Measurements from ENCODE around the gene CCDC47. TPM values are rescaled to one million over a fixed set of nuclear protein-coding genes. Genes with fewer than 3 reads are reported as not detected.
A peak's percentile ranks its signal among the peaks of the same experiment; 100 is the strongest.

CCDC47 gene
- total RNA-seq, 1 donor = 77.1 TPM

GRCh38 chr17:63785556-63785955, 12.2 kb upstream of the CCDC47 start:
- Histone ChIP-seq H3K27ac (ENCODE audit: low read depth, low read length) (peak overlapping the region; percentile 25), H3K79me2 (ENCODE audit: insufficient read depth, low read length) (peaks cover 97% of the 10 kb centered on the region), H3K4me3 (ENCODE audit: insufficient read depth, low read length) (no peak overlapping the region), H3K4me1 (ENCODE audit: insufficient read depth, low read length) (peaks cover 14% of the 10 kb centered on the region), H4K20me1 (ENCODE audit: insufficient read depth, low read length) (peaks cover 59% of the 10 kb centered on the region), H3K27me3 (ENCODE audit: insufficient read depth, low read length) (no peaks in the 10 kb centered on the region), H2AFZ (ENCODE audit: low read length) (no peak overlapping the region), H3K36me3 (ENCODE audit: insufficient read depth, low read length) (peaks cover 36% of the 10 kb centered on the region), H3K9me3 (ENCODE audit: low read depth, low read length) (no peaks in the 10 kb centered on the region), H3K4me2 (ENCODE audit: insufficient read depth, low read length) (no peak overlapping the region)
- peak; percentile 74 for DNase-seq (ENCODE audit: insufficient read length, low spot score, missing footprints)
- no peak for TF ChIP-seq CTCF (IDR thresholded peaks at IDR 0.05; ENCODE audit: extremely low read depth, low read depth, low read length)

- no peak overlapping the region for H2AFZ ChIP-seq (ENCODE audit: low read length)
- H3K79me2 ChIP-seq (ENCODE audit: insufficient read depth, low read length) = peaks cover 96% of the 10 kb centered on the region
- peaks cover 70% of the 10 kb centered on the region for H4K20me1 ChIP-seq (ENCODE audit: insufficient read depth, low read length)
- no peak overlapping the region for H3K4me2 ChIP-seq (ENCODE audit: insufficient read depth, low read length)
- no peaks in the 10 kb centered on the region for H3K9me3 ChIP-seq (ENCODE audit: low read depth, low read length)
- no peak for DNase-seq (ENCODE audit: insufficient read length, low spot score, missing footprints)
- peaks cover 28% of the 10 kb centered on the region for H3K36me3 ChIP-seq (ENCODE audit: insufficient read depth, low read length)
- peaks cover 18% of the 10 kb centered on the region for H3K4me1 ChIP-seq (ENCODE audit: insufficient read depth, low read length)
- peak overlapping the region; percentile 11 for H3K27ac ChIP-seq (ENCODE audit: low read depth, low read length)
- no peak overlapping the region for H3K4me3 ChIP-seq (ENCODE audit: insufficient read depth, low read length)
- TF ChIP-seq CTCF (IDR thresholded peaks at IDR 0.05; ENCODE audit: extremely low read depth, low read depth, low read length) = no peak
- H3K27me3 ChIP-seq (ENCODE audit: insufficient read depth, low read length) = no peaks in the 10 kb centered on the region
Observed at GRCh38 chr17:63783522-63783921, 10.1 kb upstream of the CCDC47 start.

GRCh38 chr17:63780928-63781327, 7.5 kb upstream of the CCDC47 start:
- Histone ChIP-seq H3K4me1 (ENCODE audit: insufficient read depth, low read length) (peaks cover 22% of the 10 kb centered on the region), H4K20me1 (ENCODE audit: insufficient read depth, low read length) (peaks cover 78% of the 10 kb centered on the region), H3K36me3 (ENCODE audit: insufficient read depth, low read length) (peaks cover 29% of the 10 kb centered on the region), H3K27me3 (ENCODE audit: insufficient read depth, low read length) (no peaks in the 10 kb centered on the region), H3K79me2 (ENCODE audit: insufficient read depth, low read length) (peaks cover 97% of the 10 kb centered on the region), H3K9me3 (ENCODE audit: low read depth, low read length) (no peaks in the 10 kb centered on the region), H3K4me3 (ENCODE audit: insufficient read depth, low read length) (no peak overlapping the region), H3K27ac (ENCODE audit: low read depth, low read length) (peak overlapping the region; percentile 36), H3K4me2 (ENCODE audit: insufficient read depth, low read length) (peak overlapping the region; percentile 2), H2AFZ (ENCODE audit: low read length) (no peak overlapping the region)
- no peak for TF ChIP-seq CTCF (IDR thresholded peaks at IDR 0.05; ENCODE audit: extremely low read depth, low read depth, low read length)
- no peak for DNase-seq (ENCODE audit: insufficient read length, low spot score, missing footprints)

- peak overlapping the region; percentile 2 for H3K4me2 ChIP-seq (ENCODE audit: insufficient read depth, low read length)
Observed at GRCh38 chr17:63780507-63780906, 7.1 kb upstream of the CCDC47 start.

More at GRCh38 chr17:63780507-63780906, 7.1 kb upstream of the CCDC47 start:
- TF ChIP-seq CTCF (IDR thresholded peaks at IDR 0.05; ENCODE audit: extremely low read depth, low read depth, low read length) = no peak
- H3K4me1 ChIP-seq (ENCODE audit: insufficient read depth, low read length) = peaks cover 22% of the 10 kb centered on the region
- no peak overlapping the region for H3K4me3 ChIP-seq (ENCODE audit: insufficient read depth, low read length)
- no peaks in the 10 kb centered on the region for H3K27me3 ChIP-seq (ENCODE audit: insufficient read depth, low read length)
- H3K9me3 ChIP-seq (ENCODE audit: low read depth, low read length) = no peaks in the 10 kb centered on the region
- peaks cover 29% of the 10 kb centered on the region for H3K36me3 ChIP-seq (ENCODE audit: insufficient read depth, low read length)
- H3K79me2 ChIP-seq (ENCODE audit: insufficient read depth, low read length) = peaks cover 97% of the 10 kb centered on the region
- H4K20me1 ChIP-seq (ENCODE audit: insufficient read depth, low read length) = peaks cover 80% of the 10 kb centered on the region
- DNase-seq (ENCODE audit: insufficient read length, low spot score, missing footprints) = no peak
- no peak overlapping the region for H2AFZ ChIP-seq (ENCODE audit: low read length)
- H3K27ac ChIP-seq (ENCODE audit: low read depth, low read length) = peak overlapping the region; percentile 36
